Neural cell (in vitro differentiated cells): Measurements from ENCODE around the gene SLC22A8. TPM values are rescaled to one million over a fixed set of nuclear protein-coding genes. Genes with fewer than 3 reads are reported as not detected.

Experiments used
- H2AFZ ChIP-seq: fragments of 200-600, 300-800 bp; sonication (generic), shearing (Covaris generic); 2 replicates; pipeline ENCODE4 v1.6.0; 2014; ENCODE audit warnings: low read depth, mild to moderate bottlenecking, antibody characterized with exemption, low read length, moderate library complexity
- H3F3A ChIP-seq: fragments of 200-600 bp; shearing (Covaris generic); 2 replicates; pipeline ENCODE4 v1.6.1; 2016; ENCODE audit warnings: mild to moderate bottlenecking, moderate library complexity, mixed read lengths, antibody characterized with exemption, low read length; ENCODE audit not compliant: insufficient read depth, poor library complexity, severe bottlenecking
- H3K27ac ChIP-seq: fragments of 200-600, 300-800 bp; sonication (generic), shearing (Covaris generic); 2 replicates; pipeline ENCODE4 v1.5.1; 2014; ENCODE audit warnings: mild to moderate bottlenecking, low read length, moderate library complexity
- H3K27me3 ChIP-seq: fragments of 300-800, 200-600 bp; sonication (generic), shearing (Covaris generic); 2 replicates; pipeline ENCODE4 v1.6.0; 2014; ENCODE audit warnings: mild to moderate bottlenecking, low read depth, low read length, moderate library complexity; ENCODE audit not compliant: insufficient read depth
- H3K36me3 ChIP-seq: fragments of 300-800, 200-600 bp; sonication (generic), shearing (Covaris generic); 2 replicates; pipeline ENCODE4 v1.5.1; 2014; ENCODE audit warnings: mild to moderate bottlenecking, antibody characterized with exemption, low read length, moderate library complexity; ENCODE audit not compliant: insufficient read depth
- H3K4me2 ChIP-seq: fragments of 300-800, 200-600 bp; sonication (generic), shearing (Covaris generic); 2 replicates; pipeline ENCODE4 v1.6.0; 2014; ENCODE audit warnings: mild to moderate bottlenecking, low read length
- H3K4me3 ChIP-seq: fragments of 300-800, 200-600 bp; sonication (generic), shearing (Covaris generic); 2 replicates; pipeline ENCODE4 v1.5.1; 2014; ENCODE audit warnings: mild to moderate bottlenecking, low read length, moderate library complexity
- H3K79me2 ChIP-seq: fragments of 200-600 bp; shearing (Covaris generic); replicated peaks from 2 replicates; pipeline ENCODE4 v1.6.0; 2014; ENCODE audit warnings: mild to moderate bottlenecking, low read length, moderate library complexity; ENCODE audit not compliant: insufficient read depth
- H3K9ac ChIP-seq: fragments of 300-800, 200-600 bp; sonication (generic), shearing (Covaris generic); 2 replicates; pipeline ENCODE4 v1.6.1; 2016; ENCODE audit warnings: mild to moderate bottlenecking, low read length, mixed read lengths
- H3K9me2 ChIP-seq: fragments of 200-600 bp; shearing (Covaris generic); 2 replicates; pipeline ENCODE4 v1.6.1; 2016; ENCODE audit warnings: mild to moderate bottlenecking, low read length, mixed read lengths; ENCODE audit not compliant: insufficient read depth
- H3K9me3 ChIP-seq: fragments of 200-600, 300-800 bp; sonication (generic), shearing (Covaris generic); 2 replicates; pipeline ENCODE4 v1.6.1; 2016; ENCODE audit warnings: mild to moderate bottlenecking, mixed run types, low read length, moderate library complexity, mixed read lengths
- H4K20me1 ChIP-seq: fragments of 200-600 bp; shearing (Covaris generic); 2 replicates; pipeline ENCODE4 v1.6.1; 2016; ENCODE audit warnings: mild to moderate bottlenecking, mixed run types; ENCODE audit not compliant: insufficient read depth
- EP300 ChIP-seq: fragments of 450-650 bp; conservative IDR thresholded peaks from 2 replicates; pipeline ENCODE4 v1.6.1; 2014; ENCODE audit warnings: antibody characterized with exemption, mild to moderate bottlenecking, moderate library complexity; ENCODE audit not compliant: poor library complexity, severe bottlenecking
- EZH2 ChIP-seq: fragments of 200-600, 300-800 bp; shearing (Covaris generic), sonication (generic); IDR thresholded peaks from 2 replicates; pipeline ENCODE4 v1.6.1; 2014; ENCODE audit warnings: antibody characterized with exemption, low read length, borderline replicate concordance, mild to moderate bottlenecking; ENCODE audit not compliant: insufficient read depth, poor library complexity, severe bottlenecking
- MXI1 ChIP-seq: fragments of 450-650 bp; conservative IDR thresholded peaks from 2 replicates; pipeline ENCODE4 v1.6.1; 2014; ENCODE audit warnings: antibody characterized with exemption, mild to moderate bottlenecking; ENCODE audit not compliant: poor library complexity, severe bottlenecking
- POLR2AphosphoS5 ChIP-seq: IDR thresholded peaks from 2 replicates; pipeline ENCODE4 v1.6.1; 2012
- RAD21 ChIP-seq: fragments of 450-650 bp; conservative IDR thresholded peaks from 2 replicates; pipeline ENCODE4 v1.6.1; 2014; ENCODE audit warnings: antibody characterized with exemption, mild to moderate bottlenecking, moderate library complexity
- SMC3 ChIP-seq: fragments of 450-650 bp; conservative IDR thresholded peaks from 2 replicates; pipeline ENCODE4 v1.6.1; 2014; ENCODE audit warnings: antibody characterized with exemption, mild to moderate bottlenecking, moderate library complexity; ENCODE audit not compliant: poor library complexity
- TAF1 ChIP-seq: IDR thresholded peaks from 2 replicates; pipeline ENCODE4 v1.6.1; 2012; ENCODE audit warnings: low read depth
- polyA plus RNA-seq: library from polyadenylated mRNA; depleted of rRNA; stranded (reverse); fragments of >200 nt; gene quantifications from 2 replicates; pipeline ENCODE4 v1.2.3, GENCODE V29; 2014
- TF ChIP-seq, protein P1 (sequence below): IDR thresholded peaks from 2 replicates; pipeline ENCODE4 v1.6.1; 2012; ENCODE audit warnings: borderline replicate concordance
- TF ChIP-seq, protein P2 (sequence below): fragments of 450-650 bp; IDR thresholded peaks from 2 replicates; pipeline ENCODE4 v1.5.1; 2014; ENCODE audit warnings: antibody characterized with exemption, mild to moderate bottlenecking, moderate library complexity; ENCODE audit not compliant: poor library complexity, severe bottlenecking

Gene SLC22A8
- polyA plus RNA-seq, 1 donor from 2014 or later = not detected

DNA sequence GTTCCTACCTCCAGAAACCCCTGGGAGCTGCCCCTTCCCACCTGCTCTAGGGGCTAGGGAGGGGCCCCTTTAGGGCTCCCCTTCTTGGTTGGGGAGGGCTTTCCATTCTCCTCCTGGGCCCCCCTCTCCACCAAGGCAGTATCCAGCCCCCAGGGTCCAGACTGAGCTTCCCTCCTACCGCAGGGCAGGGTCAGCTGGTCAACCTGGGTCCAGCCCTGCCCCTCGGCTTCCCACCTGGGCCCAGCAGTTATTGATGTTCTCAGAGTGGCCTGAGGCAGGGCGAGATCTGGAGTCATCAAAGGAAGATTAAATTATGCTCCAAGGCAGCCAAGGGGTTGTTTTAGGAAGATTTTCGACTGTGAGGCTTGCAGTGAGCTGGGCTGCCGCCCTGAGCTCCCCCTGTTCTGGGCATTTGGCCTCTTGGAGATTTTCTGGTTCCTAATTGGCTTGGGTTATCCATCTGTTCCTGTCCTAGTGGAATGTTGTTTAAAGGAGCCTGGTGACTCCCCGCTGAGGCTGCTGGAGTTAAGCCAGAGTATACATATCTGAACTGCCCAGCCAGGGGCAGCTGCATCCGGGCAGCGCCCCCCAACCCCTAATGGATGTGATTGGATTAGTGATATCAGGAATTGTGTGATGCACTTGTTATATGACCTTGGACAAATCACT is 1.8 kb upstream of the SLC22A8 start:
- Histone ChIP-seq H4K20me1 (no peaks in the 10 kb centered on the region), H3K27me3 (no peaks in the 10 kb centered on the region), H3K9ac (no peak overlapping the region), H3K27ac (no peak overlapping the region), H3F3A (no peaks in the 10 kb centered on the region), H2AFZ (no peak overlapping the region), H3K9me3 (no peaks in the 10 kb centered on the region), H3K79me2 (no peaks in the 10 kb centered on the region), H3K4me2 (no peak overlapping the region), H3K36me3 (no peaks in the 10 kb centered on the region), H3K4me3 (no peak overlapping the region), H3K9me2 (no peaks in the 10 kb centered on the region)
- TF ChIP-seq EZH2 (no peak), RAD21 (no peak), SMC3 (no peak), TAF1 (no peak), EP300 (no peak), POLR2AphosphoS5 (no peak), MXI1 (no peak)
- TF ChIP-seq, protein P1, sequence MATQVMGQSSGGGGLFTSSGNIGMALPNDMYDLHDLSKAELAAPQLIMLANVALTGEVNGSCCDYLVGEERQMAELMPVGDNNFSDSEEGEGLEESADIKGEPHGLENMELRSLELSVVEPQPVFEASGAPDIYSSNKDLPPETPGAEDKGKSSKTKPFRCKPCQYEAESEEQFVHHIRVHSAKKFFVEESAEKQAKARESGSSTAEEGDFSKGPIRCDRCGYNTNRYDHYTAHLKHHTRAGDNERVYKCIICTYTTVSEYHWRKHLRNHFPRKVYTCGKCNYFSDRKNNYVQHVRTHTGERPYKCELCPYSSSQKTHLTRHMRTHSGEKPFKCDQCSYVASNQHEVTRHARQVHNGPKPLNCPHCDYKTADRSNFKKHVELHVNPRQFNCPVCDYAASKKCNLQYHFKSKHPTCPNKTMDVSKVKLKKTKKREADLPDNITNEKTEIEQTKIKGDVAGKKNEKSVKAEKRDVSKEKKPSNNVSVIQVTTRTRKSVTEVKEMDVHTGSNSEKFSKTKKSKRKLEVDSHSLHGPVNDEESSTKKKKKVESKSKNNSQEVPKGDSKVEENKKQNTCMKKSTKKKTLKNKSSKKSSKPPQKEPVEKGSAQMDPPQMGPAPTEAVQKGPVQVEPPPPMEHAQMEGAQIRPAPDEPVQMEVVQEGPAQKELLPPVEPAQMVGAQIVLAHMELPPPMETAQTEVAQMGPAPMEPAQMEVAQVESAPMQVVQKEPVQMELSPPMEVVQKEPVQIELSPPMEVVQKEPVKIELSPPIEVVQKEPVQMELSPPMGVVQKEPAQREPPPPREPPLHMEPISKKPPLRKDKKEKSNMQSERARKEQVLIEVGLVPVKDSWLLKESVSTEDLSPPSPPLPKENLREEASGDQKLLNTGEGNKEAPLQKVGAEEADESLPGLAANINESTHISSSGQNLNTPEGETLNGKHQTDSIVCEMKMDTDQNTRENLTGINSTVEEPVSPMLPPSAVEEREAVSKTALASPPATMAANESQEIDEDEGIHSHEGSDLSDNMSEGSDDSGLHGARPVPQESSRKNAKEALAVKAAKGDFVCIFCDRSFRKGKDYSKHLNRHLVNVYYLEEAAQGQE = no peak
- TF ChIP-seq, protein P2, sequence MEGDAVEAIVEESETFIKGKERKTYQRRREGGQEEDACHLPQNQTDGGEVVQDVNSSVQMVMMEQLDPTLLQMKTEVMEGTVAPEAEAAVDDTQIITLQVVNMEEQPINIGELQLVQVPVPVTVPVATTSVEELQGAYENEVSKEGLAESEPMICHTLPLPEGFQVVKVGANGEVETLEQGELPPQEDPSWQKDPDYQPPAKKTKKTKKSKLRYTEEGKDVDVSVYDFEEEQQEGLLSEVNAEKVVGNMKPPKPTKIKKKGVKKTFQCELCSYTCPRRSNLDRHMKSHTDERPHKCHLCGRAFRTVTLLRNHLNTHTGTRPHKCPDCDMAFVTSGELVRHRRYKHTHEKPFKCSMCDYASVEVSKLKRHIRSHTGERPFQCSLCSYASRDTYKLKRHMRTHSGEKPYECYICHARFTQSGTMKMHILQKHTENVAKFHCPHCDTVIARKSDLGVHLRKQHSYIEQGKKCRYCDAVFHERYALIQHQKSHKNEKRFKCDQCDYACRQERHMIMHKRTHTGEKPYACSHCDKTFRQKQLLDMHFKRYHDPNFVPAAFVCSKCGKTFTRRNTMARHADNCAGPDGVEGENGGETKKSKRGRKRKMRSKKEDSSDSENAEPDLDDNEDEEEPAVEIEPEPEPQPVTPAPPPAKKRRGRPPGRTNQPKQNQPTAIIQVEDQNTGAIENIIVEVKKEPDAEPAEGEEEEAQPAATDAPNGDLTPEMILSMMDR = no peak

DNA sequence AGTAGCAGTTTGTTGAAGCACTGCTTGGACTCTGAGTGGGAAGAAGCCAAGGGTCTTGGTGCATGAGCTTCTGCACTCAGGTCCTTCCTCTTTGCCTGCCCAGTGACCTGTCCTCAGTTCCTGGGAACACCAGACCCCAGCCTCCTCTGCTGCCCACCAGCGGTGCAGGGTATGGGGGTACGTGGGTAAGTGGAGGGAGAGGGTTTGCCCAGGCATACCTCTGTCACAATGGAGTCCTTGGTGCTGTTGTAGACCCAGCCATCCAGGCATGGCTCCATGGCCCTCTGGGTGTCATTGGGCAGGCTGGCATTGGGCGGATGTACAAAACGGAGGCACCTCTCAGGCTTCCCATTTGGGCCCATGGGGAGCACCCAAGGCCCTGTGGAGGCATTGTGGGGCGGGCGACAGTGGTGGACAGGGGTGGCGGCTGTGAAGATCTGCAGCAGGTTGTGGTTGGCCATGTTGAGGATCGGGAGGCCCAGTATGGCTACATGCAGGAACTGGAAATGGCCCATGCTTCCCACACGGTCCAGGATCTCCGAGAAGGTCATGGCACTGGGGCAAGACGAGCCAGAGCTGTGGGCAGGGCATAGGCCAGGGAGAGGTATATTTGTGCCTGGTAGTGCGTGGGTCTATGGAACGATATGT is 1.1 kb downstream of the SLC22A8 start:
- H4K20me1 ChIP-seq = no peaks in the 10 kb centered on the region
- H3K27me3 ChIP-seq = no peaks in the 10 kb centered on the region
- no peak overlapping the region for H3K4me2 ChIP-seq
- no peak overlapping the region for H3K4me3 ChIP-seq
- H2AFZ ChIP-seq = no peak overlapping the region
- no peak for TF ChIP-seq TAF1
- TF ChIP-seq POLR2AphosphoS5 = no peak
- TF ChIP-seq, protein P1 = no peak
- TF ChIP-seq, protein P2 = no peak
- TF ChIP-seq MXI1 = no peak
- TF ChIP-seq EP300 = no peak
- TF ChIP-seq EZH2 = no peak
- no peak for TF ChIP-seq RAD21
- no peaks in the 10 kb centered on the region for H3K36me3 ChIP-seq
- no peak overlapping the region for H3K9ac ChIP-seq
- no peak overlapping the region for H3K27ac ChIP-seq
- no peaks in the 10 kb centered on the region for H3K79me2 ChIP-seq
- no peaks in the 10 kb centered on the region for H3F3A ChIP-seq
- H3K9me2 ChIP-seq = no peaks in the 10 kb centered on the region
- no peaks in the 10 kb centered on the region for H3K9me3 ChIP-seq
